Measurements from ENCODE around the gene LPCAT4.

Gene LPCAT4

DNA sequence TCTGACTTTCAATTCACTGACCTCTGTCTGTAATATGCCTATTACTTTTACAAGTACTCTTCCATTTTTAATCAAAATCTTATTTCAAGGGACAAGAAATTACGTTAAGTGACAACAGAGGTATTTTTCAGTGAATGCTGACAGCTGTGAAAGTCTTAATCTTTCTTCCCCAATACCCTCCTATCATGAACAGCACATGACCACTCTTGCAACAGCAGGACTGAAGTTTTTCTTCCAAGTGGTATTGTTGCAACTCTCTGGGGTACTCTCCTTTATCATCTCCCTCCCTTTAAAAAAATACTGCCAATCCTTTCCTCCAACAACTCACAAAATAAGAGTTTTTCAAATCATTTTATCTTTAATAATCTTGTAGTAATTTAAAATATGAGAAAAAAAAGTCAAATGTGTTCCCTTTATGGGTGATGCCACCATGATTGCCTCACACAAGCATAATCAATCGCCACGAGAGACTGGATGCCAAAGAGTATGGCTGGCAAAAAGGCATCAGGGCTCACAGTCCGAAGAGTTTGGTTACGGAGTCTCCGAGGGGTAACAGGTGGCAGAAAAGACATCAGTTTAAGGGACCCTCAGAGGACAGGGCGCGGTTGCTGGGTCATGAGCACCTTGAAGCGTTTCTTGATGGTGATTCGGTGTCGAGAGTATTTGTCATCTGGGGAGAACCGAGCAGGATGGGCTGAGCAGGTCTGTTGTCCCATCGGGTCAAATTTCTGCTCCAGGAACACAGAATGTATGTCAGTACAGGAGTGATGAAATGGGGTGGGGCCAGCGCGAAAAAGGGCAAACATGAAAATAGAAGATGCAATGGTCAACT, 25.4 kb downstream of the LPCAT4 start:
- Histone ChIP-seq H3K4me1 (ENCODE audit: control insufficient read depth, insufficient read depth, low read length) (peaks cover 4% of the 10 kb centered on the region), H3K9ac (ENCODE audit: low read length) (no peak overlapping the region), H3K4me3 (ENCODE audit: low read length) (no peak overlapping the region), H3K9me3 (ENCODE audit: control insufficient read depth, low read length) (no peaks in the 10 kb centered on the region), H3K27me3 (ENCODE audit: control insufficient read depth, insufficient read depth, low read length) (no peaks in the 10 kb centered on the region), H3K36me3 (ENCODE audit: control insufficient read depth, insufficient read depth, low read length) (no peaks in the 10 kb centered on the region)

DNA sequence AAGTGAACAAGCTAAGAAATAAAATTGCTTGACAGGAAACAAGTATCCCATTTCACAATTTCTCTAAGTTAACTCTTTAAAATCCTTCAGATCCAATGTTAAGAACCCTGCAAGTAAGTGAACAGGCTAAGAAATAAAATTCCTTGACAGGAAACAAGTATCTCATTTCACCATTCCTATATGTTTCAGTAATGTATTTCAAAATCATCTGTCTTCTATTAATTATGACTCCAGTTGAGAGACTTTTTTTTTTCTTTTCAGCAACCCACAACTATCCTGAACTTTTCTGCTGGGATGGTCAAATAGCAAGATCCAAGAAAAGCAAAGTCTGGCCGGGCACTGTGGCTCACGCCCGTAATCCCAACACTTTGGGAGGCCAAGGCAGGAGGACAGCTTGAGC, 27.1 kb downstream of the LPCAT4 start:
- peaks cover 9% of the 10 kb centered on the region for H3K4me1 ChIP-seq (ENCODE audit: control insufficient read depth, insufficient read depth, low read length)
- no peak overlapping the region for H3K9ac ChIP-seq (ENCODE audit: low read length)
- H3K27me3 ChIP-seq (ENCODE audit: control insufficient read depth, insufficient read depth, low read length): no peaks in the 10 kb centered on the region
- H3K4me3 ChIP-seq (ENCODE audit: low read length): no peak overlapping the region
- no peaks in the 10 kb centered on the region for H3K9me3 ChIP-seq (ENCODE audit: control insufficient read depth, low read length)
- H3K36me3 ChIP-seq (ENCODE audit: control insufficient read depth, insufficient read depth, low read length): no peaks in the 10 kb centered on the region

DNA sequence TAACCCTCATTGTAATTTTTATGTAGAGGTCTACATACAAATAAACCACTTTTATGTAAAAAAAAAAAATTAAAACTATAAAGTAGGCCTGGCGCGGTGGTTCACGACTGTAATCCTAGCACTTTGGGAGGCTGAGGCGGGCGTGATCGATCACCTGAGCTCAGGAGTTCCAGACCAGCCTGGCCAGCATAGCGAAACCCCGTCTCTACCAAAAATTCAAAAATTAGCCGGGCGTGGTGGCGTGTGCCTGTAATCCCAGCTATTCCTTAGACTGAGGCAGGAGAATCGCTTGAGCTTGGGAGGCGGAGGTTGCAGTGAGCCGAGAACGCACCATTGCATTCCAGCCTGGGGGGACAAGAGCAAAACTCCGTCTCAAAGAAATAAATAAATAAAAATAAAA, 28.6 kb downstream of the LPCAT4 start:
- no peaks in the 10 kb centered on the region for H3K9me3 ChIP-seq (ENCODE audit: control insufficient read depth, low read length)
- no peaks in the 10 kb centered on the region for H3K36me3 ChIP-seq (ENCODE audit: control insufficient read depth, insufficient read depth, low read length)
- peaks cover 9% of the 10 kb centered on the region for H3K4me1 ChIP-seq (ENCODE audit: control insufficient read depth, insufficient read depth, low read length)
- H3K4me3 ChIP-seq (ENCODE audit: low read length): no peak overlapping the region
- H3K27me3 ChIP-seq (ENCODE audit: control insufficient read depth, insufficient read depth, low read length): no peaks in the 10 kb centered on the region
- no peak overlapping the region for H3K9ac ChIP-seq (ENCODE audit: low read length)

DNA sequence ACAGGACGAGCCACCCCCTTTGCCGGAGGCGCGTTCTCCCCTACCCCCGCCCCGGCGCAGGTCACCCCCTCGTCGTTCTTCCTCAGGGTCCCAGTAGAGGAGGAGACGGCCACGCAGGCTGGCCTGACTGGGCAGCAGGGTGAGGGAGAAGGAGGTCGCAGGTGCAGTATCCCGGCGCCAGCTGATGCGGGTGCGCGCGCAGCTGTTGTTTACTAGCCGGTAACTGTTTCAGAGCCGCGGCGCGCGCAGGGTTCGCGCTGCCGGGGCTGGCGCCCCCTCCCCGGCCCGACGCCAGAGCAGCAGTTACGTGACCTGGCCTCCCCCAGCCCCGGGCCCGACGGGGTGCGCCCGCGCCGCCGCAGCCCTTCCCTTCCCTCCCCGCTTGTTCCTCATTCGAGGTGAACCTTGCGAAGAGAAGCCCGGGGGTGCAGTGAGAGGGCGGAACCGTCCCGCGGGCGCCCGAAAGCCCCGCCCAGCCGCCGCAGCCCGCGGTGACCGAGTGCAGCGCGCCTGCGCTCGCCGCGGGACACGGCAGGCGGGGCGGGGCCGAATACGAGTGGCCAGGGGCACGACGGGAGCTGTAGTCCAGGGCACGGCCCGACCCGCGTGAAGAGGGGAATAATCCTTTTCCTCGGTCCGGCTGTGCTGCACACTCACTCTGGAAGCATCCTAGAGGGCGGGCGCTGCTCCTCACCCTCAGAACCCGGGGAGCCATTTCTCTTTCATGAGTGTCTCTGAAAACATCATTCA, 29.3 kb downstream of the LPCAT4 start, which contains the start of gene SLC12A6:
Gene SLC12A6, minus strand, starts transcription at position 225 of the 750 bp plus-strand sequence. CDS start 1,101 bp downstream, outside the sequence.
- H3K9ac ChIP-seq (ENCODE audit: low read length): peak within 1 kb of the TSS; percentile 79
- no peaks in the 10 kb centered on the region for H3K9me3 ChIP-seq (ENCODE audit: control insufficient read depth, low read length)
- H3K4me1 ChIP-seq (ENCODE audit: control insufficient read depth, insufficient read depth, low read length): peaks cover 9% of the 10 kb centered on the region
- H3K4me3 ChIP-seq (ENCODE audit: low read length): peak within 1 kb of the TSS; percentile 79
- H3K36me3 ChIP-seq (ENCODE audit: control insufficient read depth, insufficient read depth, low read length): no peaks in the 10 kb centered on the region
- H3K27me3 ChIP-seq (ENCODE audit: control insufficient read depth, insufficient read depth, low read length): no peaks in the 10 kb centered on the region

DNA sequence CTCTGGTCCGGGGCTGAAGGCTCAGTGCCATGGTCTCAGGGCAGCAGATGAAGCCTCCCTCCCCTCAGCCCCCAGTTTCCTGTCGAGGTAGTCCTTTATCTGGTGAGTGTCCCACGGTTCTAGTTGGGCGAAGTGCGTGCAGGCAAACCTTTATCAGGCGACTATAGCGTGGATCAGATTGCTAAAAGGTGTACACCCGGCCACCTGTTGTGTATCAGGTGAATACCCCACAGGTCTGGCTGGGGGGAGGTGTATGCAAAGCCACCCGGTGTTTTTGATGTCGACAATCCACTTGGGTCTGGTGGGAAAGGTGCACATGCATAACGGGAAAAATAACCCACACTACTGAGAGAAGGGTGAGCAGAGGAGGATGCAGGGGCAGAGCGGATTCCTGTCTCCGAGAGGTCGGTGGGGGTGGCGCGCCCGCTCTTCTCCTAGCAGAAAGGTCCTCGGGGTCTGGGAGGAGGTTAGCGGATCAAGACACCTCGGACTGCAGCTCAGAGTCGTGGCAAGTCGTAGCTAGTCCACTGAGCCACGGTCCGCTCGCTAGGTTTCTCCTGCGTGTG, 29.9 kb downstream of the LPCAT4 start:
- peak overlapping the region; percentile 79 for H3K4me3 ChIP-seq (ENCODE audit: low read length)
- no peaks in the 10 kb centered on the region for H3K9me3 ChIP-seq (ENCODE audit: control insufficient read depth, low read length)
- peaks cover 9% of the 10 kb centered on the region for H3K4me1 ChIP-seq (ENCODE audit: control insufficient read depth, insufficient read depth, low read length)
- peak overlapping the region; percentile 79 for H3K9ac ChIP-seq (ENCODE audit: low read length)
- H3K36me3 ChIP-seq (ENCODE audit: control insufficient read depth, insufficient read depth, low read length): no peaks in the 10 kb centered on the region
- no peaks in the 10 kb centered on the region for H3K27me3 ChIP-seq (ENCODE audit: control insufficient read depth, insufficient read depth, low read length)

DNA sequence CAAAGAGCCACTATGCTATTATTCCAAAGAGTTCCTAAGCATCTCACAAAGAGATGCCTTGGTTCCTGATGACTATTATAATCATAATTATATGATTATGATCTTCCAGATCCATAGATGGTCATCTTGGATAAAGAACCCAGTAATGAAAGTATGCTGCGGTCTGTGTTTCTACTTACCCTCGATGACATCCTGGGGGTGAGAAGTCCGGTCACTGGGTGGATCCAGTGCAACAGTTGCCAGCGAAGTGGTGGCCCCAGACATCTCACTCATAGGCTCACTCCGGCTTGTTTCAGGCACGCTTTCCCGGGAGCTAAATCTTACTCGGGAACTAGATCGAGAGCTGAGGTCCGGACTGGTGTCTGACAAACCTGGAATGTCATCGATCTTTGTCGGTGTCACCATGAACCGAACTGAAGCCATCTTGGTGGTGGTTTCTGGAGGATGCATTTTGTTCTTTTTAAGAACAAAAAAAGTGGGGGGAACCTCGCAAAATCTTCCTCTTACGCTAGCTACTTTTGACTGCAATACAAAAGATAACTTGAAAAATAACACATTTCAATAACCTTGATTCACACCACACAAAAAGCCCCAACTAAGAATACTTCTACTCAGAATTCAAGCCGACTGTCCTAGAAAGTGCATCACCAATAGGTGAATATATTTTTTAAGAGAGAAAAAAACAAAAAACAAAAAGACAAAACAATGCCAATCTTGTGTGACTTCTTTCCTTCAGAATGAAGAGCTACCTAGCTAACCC, 30.6 kb downstream of the LPCAT4 start:
- no peak overlapping the region for H3K4me3 ChIP-seq (ENCODE audit: low read length)
- peak overlapping the region; percentile 79 for H3K9ac ChIP-seq (ENCODE audit: low read length)
- H3K27me3 ChIP-seq (ENCODE audit: control insufficient read depth, insufficient read depth, low read length): no peaks in the 10 kb centered on the region
- H3K36me3 ChIP-seq (ENCODE audit: control insufficient read depth, insufficient read depth, low read length): no peaks in the 10 kb centered on the region
- H3K4me1 ChIP-seq (ENCODE audit: control insufficient read depth, insufficient read depth, low read length): peaks cover 9% of the 10 kb centered on the region
- H3K9me3 ChIP-seq (ENCODE audit: control insufficient read depth, low read length): no peaks in the 10 kb centered on the region

DNA sequence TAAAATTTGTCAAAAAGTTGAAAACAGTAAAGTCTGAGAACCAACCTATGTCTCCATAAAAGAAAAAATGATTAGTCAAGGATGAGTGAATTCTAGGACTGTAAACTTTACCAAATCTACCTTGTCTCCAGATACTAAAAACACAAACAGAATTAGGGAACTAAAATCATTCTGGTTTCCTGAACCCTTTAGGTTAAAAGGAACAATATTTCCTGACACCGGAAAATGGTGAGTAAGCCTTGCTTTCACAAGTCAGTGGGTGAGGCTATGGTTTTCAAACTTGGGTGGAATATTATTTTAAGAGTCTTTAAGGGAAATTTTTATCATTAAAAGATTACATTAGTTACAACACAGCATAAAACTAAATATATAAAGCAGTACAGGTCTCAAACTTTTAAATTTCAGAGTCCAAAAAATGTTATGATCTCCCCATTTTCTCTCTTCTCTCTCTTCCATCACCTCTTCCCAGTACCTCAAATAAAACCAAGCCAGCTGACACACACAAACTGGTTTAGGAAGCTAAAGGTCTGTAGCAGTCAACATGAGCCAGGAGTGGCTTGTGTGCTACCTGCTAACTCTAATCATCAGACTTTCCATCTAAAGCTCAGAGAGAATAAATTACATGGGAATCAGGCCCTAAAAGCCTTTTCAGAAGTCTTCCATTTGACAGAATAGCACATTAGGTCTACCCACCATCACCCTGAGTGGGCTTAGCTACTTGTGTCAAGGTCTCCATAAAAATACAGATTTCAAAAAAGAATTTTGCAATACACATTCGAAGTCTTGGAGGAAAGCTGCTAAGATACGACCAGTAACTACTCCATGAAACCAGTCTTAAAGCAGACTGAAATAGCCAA, 31.6 kb downstream of the LPCAT4 start:
- Histone ChIP-seq H3K9ac (ENCODE audit: low read length) (no peak overlapping the region), H3K27me3 (ENCODE audit: control insufficient read depth, insufficient read depth, low read length) (no peaks in the 10 kb centered on the region), H3K9me3 (ENCODE audit: control insufficient read depth, low read length) (no peaks in the 10 kb centered on the region), H3K36me3 (ENCODE audit: control insufficient read depth, insufficient read depth, low read length) (no peaks in the 10 kb centered on the region), H3K4me3 (ENCODE audit: low read length) (no peak overlapping the region), H3K4me1 (ENCODE audit: control insufficient read depth, insufficient read depth, low read length) (peaks cover 9% of the 10 kb centered on the region)

DNA sequence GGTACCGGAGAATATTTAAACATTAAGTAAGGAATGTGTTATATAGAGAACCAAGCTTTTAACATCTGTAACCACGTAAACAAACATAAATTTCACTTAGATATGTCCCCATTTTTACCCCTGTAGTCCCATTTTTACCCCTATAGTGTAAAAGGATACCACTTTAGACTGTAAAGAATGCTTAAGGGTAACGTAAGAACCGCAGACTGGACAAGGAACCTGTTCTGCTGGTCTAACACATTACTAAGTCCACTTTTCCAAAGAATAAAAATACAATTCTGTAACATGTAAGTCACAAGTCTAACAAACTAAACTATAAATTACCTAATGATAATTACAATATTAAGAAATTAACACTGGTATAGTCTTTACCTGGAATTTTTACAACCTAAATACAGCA, 32.3 kb downstream of the LPCAT4 start:
- no peaks in the 10 kb centered on the region for H3K9me3 ChIP-seq (ENCODE audit: control insufficient read depth, low read length)
- peaks cover 9% of the 10 kb centered on the region for H3K4me1 ChIP-seq (ENCODE audit: control insufficient read depth, insufficient read depth, low read length)
- no peaks in the 10 kb centered on the region for H3K27me3 ChIP-seq (ENCODE audit: control insufficient read depth, insufficient read depth, low read length)
- H3K36me3 ChIP-seq (ENCODE audit: control insufficient read depth, insufficient read depth, low read length): no peaks in the 10 kb centered on the region
- no peak overlapping the region for H3K4me3 ChIP-seq (ENCODE audit: low read length)
- H3K9ac ChIP-seq (ENCODE audit: low read length): peak overlapping the region; percentile 19

DNA sequence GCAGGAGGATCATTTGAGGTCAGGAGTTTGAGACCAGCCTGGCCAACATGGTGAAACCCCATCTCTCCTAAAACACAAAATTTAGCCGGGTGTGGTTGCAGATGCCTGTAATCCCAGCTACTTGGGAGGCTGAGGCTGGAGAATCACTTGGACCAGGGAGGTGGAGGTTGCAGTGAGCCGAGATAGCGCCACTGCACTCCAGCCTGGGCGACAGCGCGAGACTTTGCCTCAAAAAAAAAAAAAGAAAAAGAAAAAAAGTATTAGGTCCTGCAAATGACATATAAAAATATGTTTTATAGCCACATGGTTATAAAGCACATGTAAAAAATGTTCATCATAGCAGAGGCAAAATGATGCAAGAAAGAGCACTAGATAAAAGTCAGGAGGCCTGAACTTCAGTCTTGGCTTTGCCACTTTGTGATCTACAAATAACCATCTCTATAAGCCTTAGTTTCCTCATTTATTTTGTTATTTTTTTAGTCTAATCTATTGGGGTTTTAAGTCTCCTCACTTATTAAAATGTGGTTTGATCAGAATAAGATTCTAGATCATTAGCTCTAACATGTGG, 34.4 kb downstream of the LPCAT4 start:
- no peaks in the 10 kb centered on the region for H3K27me3 ChIP-seq (ENCODE audit: control insufficient read depth, insufficient read depth, low read length)
- H3K4me1 ChIP-seq (ENCODE audit: control insufficient read depth, insufficient read depth, low read length): peaks cover 9% of the 10 kb centered on the region
- no peak overlapping the region for H3K4me3 ChIP-seq (ENCODE audit: low read length)

DNA sequence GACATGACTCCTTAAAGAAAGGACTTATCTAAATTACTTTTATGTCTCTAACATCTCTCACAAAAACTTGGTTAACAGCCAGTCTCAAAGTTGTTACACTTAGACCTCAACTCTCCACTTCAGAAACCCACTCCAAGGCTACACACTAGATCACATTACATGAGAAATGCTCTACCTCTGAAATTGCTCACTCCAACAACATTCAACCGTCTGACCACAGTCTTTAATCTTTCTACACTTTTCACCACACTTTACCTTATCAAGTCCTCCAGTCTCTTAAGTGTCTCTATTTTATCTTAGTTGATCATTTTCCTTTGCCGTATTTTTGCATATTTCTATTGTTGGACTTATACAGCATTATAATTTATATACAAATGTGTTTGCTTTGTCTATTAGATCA, 35.2 kb downstream of the LPCAT4 start:
- Histone ChIP-seq H3K4me1 (ENCODE audit: control insufficient read depth, insufficient read depth, low read length) (peaks cover 5% of the 10 kb centered on the region), H3K27me3 (ENCODE audit: control insufficient read depth, insufficient read depth, low read length) (no peaks in the 10 kb centered on the region), H3K4me3 (ENCODE audit: low read length) (no peak overlapping the region), H3K36me3 (ENCODE audit: control insufficient read depth, insufficient read depth, low read length) (no peaks in the 10 kb centered on the region), H3K9me3 (ENCODE audit: control insufficient read depth, low read length) (no peaks in the 10 kb centered on the region), H3K9ac (ENCODE audit: low read length) (no peak overlapping the region)

More for the DNA sequence above, 34.4 kb downstream of the LPCAT4 start:
- no peaks in the 10 kb centered on the region for H3K36me3 ChIP-seq (ENCODE audit: control insufficient read depth, insufficient read depth, low read length)
- H3K9me3 ChIP-seq (ENCODE audit: control insufficient read depth, low read length): no peaks in the 10 kb centered on the region
- H3K9ac ChIP-seq (ENCODE audit: low read length): no peak overlapping the region

DNA sequence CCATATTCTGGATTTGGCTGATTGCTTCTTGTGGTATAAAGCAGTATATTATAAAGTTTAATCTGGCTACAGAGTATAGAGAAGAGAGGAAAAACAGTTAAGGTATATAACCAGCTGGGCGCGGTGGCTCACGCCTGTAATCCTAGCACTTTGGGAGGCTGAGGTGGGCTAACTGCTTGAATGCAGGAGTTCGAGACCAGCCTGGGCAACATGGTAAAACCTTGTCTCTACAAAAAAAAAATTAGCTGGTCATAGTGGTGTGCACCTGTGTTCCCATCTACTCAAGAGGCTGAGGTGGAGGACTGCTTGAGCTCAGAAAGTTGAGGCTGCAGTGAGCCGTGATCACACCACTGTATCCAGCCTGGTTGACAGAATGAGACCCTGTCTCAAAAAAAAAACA, 36.7 kb downstream of the LPCAT4 start:
- no peak overlapping the region for H3K9ac ChIP-seq (ENCODE audit: low read length)
- no peak overlapping the region for H3K4me3 ChIP-seq (ENCODE audit: low read length)
- no peaks in the 10 kb centered on the region for H3K27me3 ChIP-seq (ENCODE audit: control insufficient read depth, insufficient read depth, low read length)
- no peaks in the 10 kb centered on the region for H3K9me3 ChIP-seq (ENCODE audit: control insufficient read depth, low read length)
- no peaks in the 10 kb centered on the region for H3K36me3 ChIP-seq (ENCODE audit: control insufficient read depth, insufficient read depth, low read length)
- H3K4me1 ChIP-seq (ENCODE audit: control insufficient read depth, insufficient read depth, low read length): no peaks in the 10 kb centered on the region
